Right lobe of liver (tissue), 6 donors: ENCODE results near the gene NAA15. TPM values are rescaled to one million over a fixed set of nuclear protein-coding genes. Genes with fewer than 3 reads are reported as not detected.
A peak's percentile ranks its signal among the peaks of the same experiment; 100 is the strongest.
"Not testable (repeated sequence)": the region's sequence is repeated elsewhere in the genome, so short reads cannot be mapped to it uniquely, and the experiment has no call there.

Source experiments
- ATAC-seq, 4 donors: fragments of 200-7000 bp; cut with Tn5 transposase; one replicate each; pipeline ENCODE4 v1.9.1; 2020; ENCODE audit warnings: mild to moderate bottlenecking in 4 of 4, moderate library complexity in 4 of 4
- DNase-seq, 3 donors: peaks; one replicate each; pipeline ENCODE4 v3.0.0-alpha.2; 2020
- H3K27ac ChIP-seq, 3 donors: fragments of 200-600 bp; one replicate each; pipeline ENCODE4 v1.8.0; 2022
- H3K27me3 ChIP-seq, 2 donors: fragments of 200-600 bp; one replicate each; pipeline ENCODE4 v1.8.0; 2022
- H3K36me3 ChIP-seq, 4 donors: fragments of 200-600 bp; sonication (generic) in 1 of 4; one replicate each; pipeline versions ENCODE4 v1.5.1 to v1.8.0; 2017 to 2022; ENCODE audit warnings: control low read depth in 1 of 4
- H3K4me1 ChIP-seq, 4 donors: fragments of 200-600 bp; sonication (generic) in 1 of 4; one replicate each; pipeline versions ENCODE4 v1.5.1 to v1.8.0; 2017 to 2022; ENCODE audit warnings: control low read depth in 1 of 4
- H3K4me3 ChIP-seq, 3 donors: fragments of 200-600 bp; one replicate each; pipeline ENCODE4 v1.8.0; 2022
- H3K9me3 ChIP-seq, 4 donors: fragments of 200-600 bp; sonication (generic) in 1 of 4; one replicate each; pipeline versions ENCODE4 v1.5.1 to v1.8.0; 2017 to 2022; ENCODE audit warnings: control low read depth in 1 of 4
- POLR2A ChIP-seq: fragments of 450-650 bp; IDR thresholded peaks from one replicate; pipeline ENCODE4 v1.6.1; 2017; ENCODE audit warnings: antibody characterized with exemption, mild to moderate bottlenecking
- whole genome bisulfite sequencing: methylation state at CpG from one replicate; pipeline ENCODE4 v1.1.6; 2018; ENCODE audit warnings: low coverage, low lambda C conversion rate; ENCODE audit not compliant: insufficient coverage; ENCODE audit errors: missing lambda C conversion rate; 5-methylcytosine and 5-hydroxymethylcytosine counted together
- intact Hi-C, 2 donors: fragments of 100-400 bp; cut with DNase I; formaldehyde crosslinking; loops; one replicate each; pipeline versions ENCODE4 v1.11.2 to v1.14.1; 2022
- total RNA-seq, 6 experiments: library from RNA; depleted of rRNA in 2 of 6; stranded (reverse); fragments of >200 nt in 2 of 6; fragmentation: NEBNext Ultra II Directional in 3 of 6; extraction: Animal tissue kit (Norgen Biotek cat#: 25700) in 3 of 6; gene quantifications; one replicate each; pipeline versions ENCODE4 v1.1.0 to v1.2.4, GENCODE V29; 2016 to 2023
- TF ChIP-seq, protein P1 (sequence below), 4 donors: fragments of 200-600 bp in 3 of 4; fragments of 450-650 bp in 1 of 4; IDR thresholded peaks; one replicate each; pipeline versions ENCODE4 v1.5.1 to v1.8.0; 2016 to 2022; ENCODE audit warnings: antibody characterized with exemption in 4 of 4, mild to moderate bottlenecking in 2 of 4
- donor health status: DM: no; HTN: yes; CAD: no.
- donor health status: DM: no; HTN: no; CAD: no.
- donor health status: DM: no; HTN: no; CAD: no.
- donor health status: DM: no; HTN: yes; CAD: no.
- donor health status: DM: no; HTN: yes; CAD: no.

The NAA15 gene
- total RNA-seq, 6 experiments from 2014 or later: 13.3 to 19.8 (median 16.5) TPM

DNA sequence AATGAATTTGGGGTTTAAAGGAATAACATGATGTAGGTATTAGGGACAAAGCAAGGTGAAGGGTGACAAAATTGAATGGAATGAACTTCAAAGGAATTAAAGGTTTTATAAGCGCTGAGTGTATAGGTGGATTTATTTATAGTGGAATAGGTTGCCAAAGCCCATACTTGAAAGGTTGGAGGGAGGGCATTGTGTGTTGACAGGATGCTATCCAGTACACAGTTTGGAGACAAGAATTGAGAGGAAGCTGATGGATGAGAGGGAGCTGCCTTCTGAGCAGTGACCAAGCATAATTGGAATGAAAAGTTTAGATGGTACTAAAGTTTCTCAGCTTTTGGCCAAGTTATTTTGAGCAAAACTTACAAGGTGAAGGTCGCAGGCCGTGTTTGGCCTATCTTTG lies 100.1 kb downstream of the NAA15 start:
- H3K4me3 ChIP-seq: no peak overlapping the region
- peaks cover 0 to 4% (median 0%) of the 10 kb centered on the region in 4 donors for H3K36me3 ChIP-seq
- H3K9me3 ChIP-seq: no peaks in the 10 kb centered on the region
- H3K27ac ChIP-seq: no peak overlapping the region
- H3K27me3 ChIP-seq: no peaks in the 10 kb centered on the region
- WGBS: 100% methylated on average over 3 of the region's 3 CpGs
- no peaks in the 10 kb centered on the region for H3K4me1 ChIP-seq
- ATAC-seq (no peak), DNase-seq (no peak)
- TF ChIP-seq POLR2A: no peak
- TF ChIP-seq, protein P1, sequence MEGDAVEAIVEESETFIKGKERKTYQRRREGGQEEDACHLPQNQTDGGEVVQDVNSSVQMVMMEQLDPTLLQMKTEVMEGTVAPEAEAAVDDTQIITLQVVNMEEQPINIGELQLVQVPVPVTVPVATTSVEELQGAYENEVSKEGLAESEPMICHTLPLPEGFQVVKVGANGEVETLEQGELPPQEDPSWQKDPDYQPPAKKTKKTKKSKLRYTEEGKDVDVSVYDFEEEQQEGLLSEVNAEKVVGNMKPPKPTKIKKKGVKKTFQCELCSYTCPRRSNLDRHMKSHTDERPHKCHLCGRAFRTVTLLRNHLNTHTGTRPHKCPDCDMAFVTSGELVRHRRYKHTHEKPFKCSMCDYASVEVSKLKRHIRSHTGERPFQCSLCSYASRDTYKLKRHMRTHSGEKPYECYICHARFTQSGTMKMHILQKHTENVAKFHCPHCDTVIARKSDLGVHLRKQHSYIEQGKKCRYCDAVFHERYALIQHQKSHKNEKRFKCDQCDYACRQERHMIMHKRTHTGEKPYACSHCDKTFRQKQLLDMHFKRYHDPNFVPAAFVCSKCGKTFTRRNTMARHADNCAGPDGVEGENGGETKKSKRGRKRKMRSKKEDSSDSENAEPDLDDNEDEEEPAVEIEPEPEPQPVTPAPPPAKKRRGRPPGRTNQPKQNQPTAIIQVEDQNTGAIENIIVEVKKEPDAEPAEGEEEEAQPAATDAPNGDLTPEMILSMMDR (IDR thresholded peaks at IDR 0.05): no peak
- intact Hi-C loops: no loop called here

DNA sequence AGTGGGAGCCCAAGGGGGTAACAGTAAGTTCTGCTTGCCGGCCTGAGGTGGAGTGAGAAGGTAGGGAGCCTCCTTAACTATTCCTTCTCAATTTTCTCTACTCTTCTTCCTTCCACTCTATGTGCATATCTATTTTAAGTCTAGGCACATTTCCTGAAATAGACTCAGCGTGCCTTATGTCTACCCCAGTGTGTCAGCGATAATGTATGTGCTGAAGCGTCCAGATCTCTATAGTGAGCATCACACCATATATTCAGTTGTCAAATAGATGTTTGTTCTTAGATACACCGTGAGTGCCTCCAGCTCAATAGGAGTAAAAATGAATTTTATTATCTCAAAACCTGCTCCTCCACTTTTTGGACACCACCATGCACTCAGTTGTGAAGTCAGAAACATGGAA lies 101.1 kb downstream of the NAA15 start:
- Histone ChIP-seq H3K9me3 (no peaks in the 10 kb centered on the region), H3K36me3 (peaks cover 0 to 4% (median 0%) of the 10 kb centered on the region in 4 donors), H3K27me3 (no peaks in the 10 kb centered on the region), H3K27ac (no peak overlapping the region), H3K4me1 (no peaks in the 10 kb centered on the region), H3K4me3 (no peak overlapping the region)
- no peak for DNase-seq
- 77% methylated on average over 5 of the region's 5 CpGs for whole genome bisulfite sequencing
- intact Hi-C loops: no loop called here
- ATAC-seq: no peak
- no peak for TF ChIP-seq POLR2A
- TF ChIP-seq, protein P1 (IDR thresholded peaks at IDR 0.05): no peak

DNA sequence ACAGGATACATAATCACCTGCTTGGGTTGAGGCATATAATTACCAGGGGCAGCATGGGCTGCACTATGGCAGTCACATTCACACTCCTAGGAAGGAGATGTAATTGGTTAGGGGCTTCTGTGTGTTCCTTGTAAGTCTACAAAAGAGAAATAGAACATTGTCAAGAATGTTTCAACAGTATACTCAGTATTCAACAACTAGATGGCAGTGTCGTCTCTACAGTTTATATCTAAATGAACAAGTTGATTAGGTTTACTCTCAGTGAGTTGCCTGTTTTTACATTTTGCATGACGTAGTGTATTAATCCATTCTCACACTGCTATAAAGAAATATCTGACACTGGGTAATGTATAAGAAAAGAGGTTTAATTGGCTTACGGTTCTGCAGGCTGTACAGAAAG lies 102.2 kb downstream of the NAA15 start:
- 95% methylated on average over 3 of the region's 3 CpGs for WGBS
- peaks cover 0 to 4% (median 0%) of the 10 kb centered on the region in 4 donors for H3K36me3 ChIP-seq
- DNase-seq (no peak), ATAC-seq (peak in 1 of 4 donors; percentile 35)
- H3K9me3 ChIP-seq: no peaks in the 10 kb centered on the region
- intact Hi-C loops: no loop called here
- H3K27me3 ChIP-seq: no peaks in the 10 kb centered on the region
- H3K4me1 ChIP-seq: no peaks in the 10 kb centered on the region
- no peak overlapping the region for H3K4me3 ChIP-seq
- H3K27ac ChIP-seq: no peak overlapping the region
- TF ChIP-seq, protein P1 (IDR thresholded peaks at IDR 0.05): peak in 3 of 4 donors; percentile 10 to 13 (median 13)
- TF ChIP-seq POLR2A: no peak

DNA sequence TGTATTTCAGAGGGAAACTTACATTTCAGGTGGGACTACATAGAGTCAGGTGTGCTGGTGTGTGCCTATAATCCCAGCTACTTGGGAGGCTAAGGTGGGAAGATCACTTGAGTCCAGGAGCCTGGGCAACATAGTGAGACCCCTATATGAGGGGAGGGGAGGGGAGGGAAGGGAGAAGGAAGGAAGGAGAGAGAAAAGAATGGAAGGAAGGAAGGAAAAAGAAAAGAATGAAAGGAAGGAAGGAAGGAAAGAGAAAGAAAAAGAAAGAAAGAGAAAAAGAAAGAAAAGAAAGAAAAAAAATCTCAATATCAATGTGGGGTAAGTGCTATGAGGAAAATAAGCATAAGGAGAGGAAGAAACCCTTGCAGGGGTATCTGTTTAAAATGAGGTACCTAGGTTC lies 109.0 kb downstream of the NAA15 start:
- ATAC-seq: no peak
- TF ChIP-seq, protein P1 (IDR thresholded peaks at IDR 0.05): no peak
- no peak for TF ChIP-seq POLR2A
- Histone ChIP-seq H3K27me3 (no peaks in the 10 kb centered on the region), H3K27ac (no peak overlapping the region), H3K4me3 (no peak overlapping the region), H3K9me3 (no peaks in the 10 kb centered on the region), H3K36me3 (no peaks in the 10 kb centered on the region), H3K4me1 (no peaks in the 10 kb centered on the region)
- intact Hi-C loops: loop anchor here in 1 of 2 donors (10.0 kb wide), 1 partner anchor 94 kb away; no protein-coding TSS in a partner anchor
- no peak for DNase-seq

DNA sequence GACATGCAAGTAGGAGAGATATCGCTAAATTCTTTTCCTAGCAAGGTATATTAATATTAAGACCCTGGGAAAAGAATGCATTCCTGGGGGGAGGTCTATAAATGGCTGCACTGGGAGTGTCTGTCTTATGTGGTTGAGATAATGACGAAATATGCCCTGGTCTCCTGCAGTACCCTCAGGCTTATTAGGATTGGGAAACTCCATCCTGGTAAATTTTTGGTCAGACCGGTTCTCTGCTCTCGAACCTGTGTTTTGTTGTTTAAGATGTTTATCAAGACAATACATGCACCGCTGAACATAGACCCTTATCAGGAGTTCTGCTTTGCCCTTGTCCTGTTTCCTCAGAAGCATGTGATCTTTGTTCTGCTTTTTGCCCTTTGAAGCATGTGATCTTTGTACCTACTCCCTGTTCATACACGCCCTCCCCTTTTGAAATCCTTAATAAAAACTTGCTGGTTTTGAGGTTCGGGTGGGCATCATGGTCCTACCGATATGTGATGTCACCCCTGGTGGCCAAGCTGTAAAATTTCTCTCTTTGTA lies 113.4 kb downstream of the NAA15 start:
- 73% methylated on average over 8 of the region's 8 CpGs for WGBS
- not testable (repeated sequence) for ATAC-seq

More for the DNA sequence above, 113.4 kb downstream of the NAA15 start:
- H3K9me3 ChIP-seq, H3K36me3 ChIP-seq, H3K4me3 ChIP-seq, H3K27me3 ChIP-seq, H3K4me1 ChIP-seq, H3K27ac ChIP-seq, DNase-seq: not testable (repeated sequence)
- intact Hi-C loops: loop anchor here in 1 of 2 donors (10.0 kb wide), 1 partner anchor 90 kb away; no protein-coding TSS in a partner anchor
